Calu3 (cell line): ENCODE data around the gene HMSD. TPM values are rescaled to one million over a fixed set of nuclear protein-coding genes. Genes with fewer than 3 reads are reported as not detected.
A peak's percentile ranks its signal among the peaks of the same experiment; 100 is the strongest.

Source experiments
- BruUV-seq: library from RNA; stranded (reverse); fragments of 400-500 nt; replicated peaks from 2 replicates; lab custom pipeline; 2021; lab: Mats Ljungman, UMichigan
- CTCF ChIA-PET: fragments of 300-600 bp; sonication (Branson Sonifier 250); formaldehyde crosslinking; loops from one replicate; lab custom pipeline; 2022; ENCODE audit warnings: antibody characterized with exemption; lab: Charles Lee
- DNase-seq: peaks from one replicate; pipeline ENCODE4 v3.0.0; 2022
- H3K27ac Mint-ChIP-seq: one replicate; pipeline ENCODE4 v1.8.0; 2022; ENCODE audit warnings: mixed read lengths; ENCODE audit not compliant: unreplicated experiment
- H3K27me3 Mint-ChIP-seq: one replicate; pipeline ENCODE4 v1.8.0; 2022; ENCODE audit warnings: mixed read lengths; ENCODE audit not compliant: unreplicated experiment
- H3K36me3 Mint-ChIP-seq: one replicate; pipeline ENCODE4 v1.8.0; 2022; ENCODE audit warnings: mild to moderate bottlenecking, moderate library complexity, mixed read lengths; ENCODE audit not compliant: insufficient read depth, unreplicated experiment
- H3K4me1 Mint-ChIP-seq: one replicate; pipeline ENCODE4 v1.8.0; 2022; ENCODE audit warnings: mild to moderate bottlenecking, low read depth, mixed read lengths; ENCODE audit not compliant: unreplicated experiment
- H3K4me3 Mint-ChIP-seq: one replicate; pipeline ENCODE4 v1.8.0; 2022; ENCODE audit warnings: mild to moderate bottlenecking, low read depth, moderate library complexity, mixed read lengths; ENCODE audit not compliant: unreplicated experiment
- H3K9me3 Mint-ChIP-seq: one replicate; pipeline ENCODE4 v1.8.0; 2022; ENCODE audit warnings: low read depth, mixed read lengths; ENCODE audit not compliant: unreplicated experiment
- CTCF ChIP-seq: fragments of 200-600 bp; IDR thresholded peaks from one replicate; pipeline ENCODE4 v1.8.0; 2022; ENCODE audit warnings: antibody characterized with exemption; ENCODE audit not compliant: unreplicated experiment
- intact Hi-C: fragments of 100-400 bp; cut with micrococcal nuclease; formaldehyde crosslinking; loops from one replicate; pipeline ENCODE4 v1.10.0; 2022; ENCODE audit not compliant: unreplicated experiment
- total RNA-seq: library from RNA; stranded (reverse); gene quantifications from 2 replicates; pipeline ENCODE4 v1.2.3, GENCODE V29; 2022

Gene HMSD
- total RNA-seq, 1 experiment from 2014 or later = 11.9 TPM

GRCh38 chr18:63979409-63979920 lies 30.4 kb downstream of the HMSD start:
- intact Hi-C loops = no loop called here
- H3K36me3 Mint-ChIP-seq = peaks cover 18% of the 10 kb centered on the region
- no peak overlapping the region for H3K4me3 Mint-ChIP-seq
- CTCF ChIA-PET = no interaction called here
- H3K4me1 Mint-ChIP-seq = peaks cover 40% of the 10 kb centered on the region
- H3K9me3 Mint-ChIP-seq = no peaks in the 10 kb centered on the region
- peak; percentile 55 for DNase-seq
- TF ChIP-seq CTCF = peak; percentile 74
- BruUV-seq = no TSS peak
- H3K27me3 Mint-ChIP-seq = no peaks in the 10 kb centered on the region
- no peak overlapping the region for H3K27ac Mint-ChIP-seq

GRCh38 chr18:63980027-63980426 lies 30.9 kb downstream of the HMSD start:
- Mint-ChIP-seq H3K36me3 (peaks cover 18% of the 10 kb centered on the region), H3K27ac (no peak overlapping the region), H3K4me3 (no peak overlapping the region), H3K27me3 (no peaks in the 10 kb centered on the region), H3K9me3 (no peaks in the 10 kb centered on the region), H3K4me1 (peaks cover 35% of the 10 kb centered on the region)
- intact Hi-C loops = no loop called here
- no TSS peak for BruUV-seq
- CTCF ChIA-PET = no interaction called here
- no peak for TF ChIP-seq CTCF
- DNase-seq = no peak

- Mint-ChIP-seq H3K4me3 (no peak overlapping the region), H3K9me3 (no peaks in the 10 kb centered on the region), H3K36me3 (peaks cover 21% of the 10 kb centered on the region), H3K27ac (no peak overlapping the region), H3K4me1 (peaks cover 30% of the 10 kb centered on the region), H3K27me3 (no peaks in the 10 kb centered on the region)
- TF ChIP-seq CTCF = no peak
- CTCF ChIA-PET = no interaction called here
- BruUV-seq = no TSS peak
- no peak for DNase-seq
- intact Hi-C loops = no loop called here
Measured at GRCh38 chr18:63980896-63981460, 31.9 kb downstream of the HMSD start.

GRCh38 chr18:63981719-63982118 lies 32.6 kb downstream of the HMSD start:
- DNase-seq = no peak
- Mint-ChIP-seq H3K36me3 (peaks cover 27% of the 10 kb centered on the region), H3K27me3 (no peaks in the 10 kb centered on the region), H3K4me1 (peaks cover 30% of the 10 kb centered on the region), H3K9me3 (no peaks in the 10 kb centered on the region), H3K4me3 (no peak overlapping the region), H3K27ac (no peak overlapping the region)
- BruUV-seq = no TSS peak
- TF ChIP-seq CTCF = no peak
- CTCF ChIA-PET = no interaction called here
- intact Hi-C loops = no loop called here
